Effector CD4-positive, alpha-beta T cell (primary cell): Measurements from ENCODE around the gene INPP4B.
A peak's percentile ranks its signal among the peaks of the same experiment; 100 is the strongest.

Source experiments
- DNase-seq: peaks from one replicate; pipeline ENCODE4 v3.0.0-alpha.2; 2020

INPP4B gene

GRCh38 chr4:142331646-142332045 lies 514.5 kb downstream of the INPP4B start:
- no peak for DNase-seq

- no peak for DNase-seq
Measured at GRCh38 chr4:142331132-142331531, 515.0 kb downstream of the INPP4B start.

- DNase-seq: no peak
Measured at GRCh38 chr4:142330311-142330710, 515.8 kb downstream of the INPP4B start.

DNA sequence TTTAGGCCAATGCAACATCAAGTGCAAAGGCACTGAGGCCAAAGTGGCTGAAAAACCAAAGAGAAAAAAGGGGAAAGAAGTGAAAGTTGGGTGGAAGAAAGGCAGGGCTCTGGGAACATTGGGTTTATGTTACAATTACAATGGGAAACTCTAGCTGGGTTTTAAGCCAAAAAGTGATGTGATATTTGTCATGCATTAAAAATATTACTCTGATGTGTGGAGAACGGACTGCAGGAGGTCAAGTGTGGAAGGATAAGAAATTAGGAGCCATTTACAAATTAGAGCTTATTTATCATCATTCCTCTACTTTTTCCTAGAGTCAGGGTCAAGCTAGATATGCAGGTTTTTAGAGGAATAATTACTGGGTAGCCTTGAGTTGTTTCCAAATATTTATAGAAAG lies 516.8 kb downstream of the INPP4B start:
- no peak for DNase-seq

- no peak for DNase-seq
Measured at GRCh38 chr4:142326181-142326580, 519.9 kb downstream of the INPP4B start.

GRCh38 chr4:142324572-142324971 lies 521.5 kb downstream of the INPP4B start:
- no peak for DNase-seq

- no peak for DNase-seq
Measured at GRCh38 chr4:142322996-142323395, 523.1 kb downstream of the INPP4B start.

DNA sequence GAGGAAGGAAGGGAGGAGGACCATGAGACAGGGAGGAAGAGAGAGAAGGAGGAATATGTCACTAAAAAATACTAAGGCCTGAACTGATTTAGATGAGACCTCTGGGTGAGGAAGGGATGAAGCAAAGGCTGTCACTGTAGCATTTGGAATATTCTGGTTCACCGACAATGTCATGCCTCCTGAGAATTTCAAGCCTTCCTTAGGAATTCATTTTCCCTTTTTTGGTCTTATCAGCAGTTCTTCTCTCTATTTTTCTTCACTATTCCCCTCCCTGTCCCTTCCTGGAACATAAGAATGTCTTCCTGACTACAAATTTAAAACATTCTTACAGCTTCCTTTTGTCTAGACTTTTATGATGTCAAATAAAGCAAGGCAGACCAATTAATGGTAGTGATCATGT lies 527.8 kb downstream of the INPP4B start:
- DNase-seq: no peak

GRCh38 chr4:142316913-142317312 lies 529.2 kb downstream of the INPP4B start:
- no peak for DNase-seq

GRCh38 chr4:142316025-142316424 lies 530.1 kb downstream of the INPP4B start:
- DNase-seq: no peak

DNA sequence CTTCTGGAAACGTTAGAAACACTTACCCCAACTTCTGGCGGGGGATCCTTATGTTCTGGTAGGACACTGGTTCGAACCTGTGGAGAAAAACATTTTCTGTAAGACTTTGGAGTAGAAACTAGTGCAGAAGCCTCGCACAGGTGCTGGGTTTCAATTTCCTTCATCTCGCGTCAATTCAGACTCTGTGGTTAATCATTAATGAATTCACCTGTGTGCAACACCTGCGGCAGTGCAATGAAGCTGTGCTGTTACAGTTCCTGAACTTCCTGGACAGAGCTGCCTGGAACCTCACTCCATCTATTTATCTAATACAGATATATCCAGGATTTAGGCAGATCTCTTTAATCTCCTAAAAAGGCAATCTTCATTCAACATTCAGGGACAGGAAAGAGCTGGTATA lies 531.4 kb downstream of the INPP4B start:
- no peak for DNase-seq

- DNase-seq: no peak
Measured at GRCh38 chr4:142314247-142314646, 531.9 kb downstream of the INPP4B start.

GRCh38 chr4:142312391-142312790 lies 533.7 kb downstream of the INPP4B start:
- no peak for DNase-seq

DNA sequence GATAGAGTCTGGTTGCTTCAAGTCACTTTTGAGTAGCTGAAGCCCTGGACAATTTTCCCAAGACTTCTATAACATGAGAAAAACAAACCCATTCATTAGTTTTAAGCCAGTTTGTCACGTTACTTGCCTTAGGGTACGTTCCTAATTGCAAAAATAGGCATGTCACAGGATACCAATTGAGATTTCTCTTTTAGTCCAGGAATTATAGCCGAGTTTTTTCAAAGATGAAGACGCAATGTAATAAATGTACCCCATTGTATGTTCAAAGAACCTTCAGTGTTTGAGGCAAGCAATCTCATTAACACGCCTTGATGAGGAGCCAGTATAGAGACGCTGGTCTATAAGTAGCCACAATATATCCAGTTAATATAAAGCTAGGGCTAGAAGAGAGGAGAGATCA lies 534.2 kb downstream of the INPP4B start:
- no peak for DNase-seq

DNA sequence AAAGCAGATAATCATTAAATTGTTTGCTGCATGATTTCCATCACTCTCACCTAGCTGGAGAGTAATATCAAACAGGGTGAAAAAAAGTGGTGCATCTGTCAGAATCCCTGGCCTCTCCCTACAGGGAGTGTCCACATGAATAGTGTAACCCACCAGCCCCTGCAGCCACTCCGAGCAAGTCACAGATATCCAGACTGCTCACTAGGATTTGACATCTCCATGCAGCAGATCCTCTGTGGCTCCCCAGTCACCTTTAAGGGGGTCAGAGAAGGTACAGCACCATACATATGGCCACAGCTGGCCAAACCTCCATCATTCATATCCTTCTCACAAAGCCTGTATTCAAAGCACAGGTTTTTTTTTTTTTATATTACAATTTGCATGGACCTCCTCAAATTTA lies 536.3 kb downstream of the INPP4B start:
- DNase-seq: no peak

- DNase-seq: no peak
Measured at GRCh38 chr4:142307857-142308256, 538.2 kb downstream of the INPP4B start.

- DNase-seq: no peak
Measured at GRCh38 chr4:142297313-142297712, 548.8 kb downstream of the INPP4B start.

GRCh38 chr4:142293536-142293935 lies 552.6 kb downstream of the INPP4B start:
- DNase-seq: no peak

- DNase-seq: no peak
Measured at GRCh38 chr4:142292231-142292630, 553.9 kb downstream of the INPP4B start.

DNA sequence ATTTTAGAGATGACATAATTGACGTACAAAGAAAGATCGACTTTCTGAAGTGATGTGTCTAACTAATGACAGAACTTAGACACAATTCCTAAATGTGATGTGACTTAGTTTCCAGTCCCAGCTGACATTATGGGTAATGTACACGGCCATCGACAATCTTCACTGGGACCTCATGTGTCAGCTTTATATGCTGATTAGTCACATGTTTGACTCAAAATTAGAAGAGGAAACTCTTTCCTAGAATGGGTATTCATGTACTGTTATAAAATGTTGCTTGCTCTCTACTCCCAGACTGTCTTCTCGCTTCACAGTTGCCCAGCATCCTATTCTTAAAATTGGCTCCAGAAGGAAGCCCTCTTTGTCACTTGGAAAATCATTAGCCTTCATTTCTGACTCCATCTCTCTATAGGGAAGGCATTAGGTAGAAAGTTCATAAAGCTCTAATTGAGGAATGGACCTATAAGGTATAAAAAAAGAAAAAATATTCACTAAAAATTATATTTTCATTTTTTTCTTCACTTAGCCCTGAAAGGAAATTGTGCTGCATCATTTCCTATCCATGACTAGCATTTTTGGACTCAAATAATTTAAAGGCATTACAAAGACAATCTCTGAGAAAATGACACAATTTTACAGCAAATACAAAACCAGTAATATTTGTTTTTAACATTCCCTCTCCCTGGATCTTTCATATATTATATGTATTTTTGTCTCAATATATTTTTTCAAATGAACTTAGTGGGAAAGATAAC lies 554.6 kb downstream of the INPP4B start:
- no peak for DNase-seq

GRCh38 chr4:142287371-142287770 lies 558.7 kb downstream of the INPP4B start:
- no peak for DNase-seq

GRCh38 chr4:142285222-142285583 lies 560.9 kb downstream of the INPP4B start:
- no peak for DNase-seq

DNA sequence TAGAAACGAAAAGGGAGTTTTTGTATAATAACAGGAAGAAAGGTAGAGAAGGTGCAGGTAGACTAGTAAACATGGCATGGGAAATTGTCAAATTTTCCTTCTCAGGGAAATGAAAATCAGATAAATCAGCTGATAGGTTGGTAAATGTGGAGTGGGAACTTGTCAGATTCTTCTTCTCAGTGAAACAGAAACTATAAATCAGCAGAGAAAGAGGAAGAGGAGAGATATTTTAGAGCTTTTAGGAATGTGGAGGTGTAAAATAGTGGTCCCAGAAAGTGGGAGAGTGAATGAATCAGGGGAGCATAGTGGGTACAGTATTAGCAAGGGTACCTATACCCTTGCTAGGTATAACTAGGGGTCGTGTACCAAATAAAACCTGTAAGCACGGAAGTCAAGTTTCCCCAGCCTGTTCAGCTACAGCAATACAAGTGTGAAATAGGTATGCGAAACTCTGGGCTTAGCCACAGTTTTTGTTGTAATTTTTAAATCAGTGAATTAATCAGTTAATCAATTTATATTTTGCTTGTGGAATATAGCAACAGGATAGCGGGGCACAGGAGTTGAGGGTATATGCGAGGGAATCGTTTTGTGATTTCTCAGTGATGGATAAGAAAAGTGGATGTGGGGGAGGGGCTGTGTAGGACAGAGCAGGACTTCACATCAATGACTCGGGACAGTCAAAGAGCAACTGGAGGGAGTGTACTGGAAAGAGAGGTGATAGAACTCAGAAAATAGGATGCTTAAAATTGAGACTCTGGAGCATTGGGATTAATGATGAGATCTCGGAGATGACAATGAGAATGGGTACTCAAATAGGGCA lies 561.5 kb downstream of the INPP4B start:
- no peak for DNase-seq

GRCh38 chr4:142282870-142283431 lies 563.1 kb downstream of the INPP4B start:
- DNase-seq: peak; percentile 14
